ENCODE results near the gene TTLL11.

DNA sequence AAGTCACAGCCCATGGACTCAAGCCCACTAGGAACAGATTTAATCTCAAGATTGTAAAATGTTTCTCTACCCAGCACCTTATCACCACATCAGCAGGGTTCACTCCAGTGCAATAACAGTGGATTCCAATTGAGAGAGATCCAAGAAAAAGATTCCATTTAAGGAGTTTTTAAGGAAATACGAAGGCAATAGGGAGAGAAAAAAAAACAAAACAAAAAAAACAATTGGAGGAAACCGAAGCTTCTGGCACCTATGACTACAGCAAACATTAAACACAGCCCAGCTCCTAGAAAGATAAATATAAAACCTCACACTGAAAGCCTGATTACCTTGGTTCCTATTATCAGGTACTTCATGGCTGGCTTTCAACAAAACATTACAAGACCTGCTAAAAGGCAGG lies 249.0 kb downstream of the TTLL11 start:
- TF ChIP-seq EZH2 (IDR thresholded peaks at IDR 0.05; ENCODE audit: insufficient read depth, poor library complexity, severe bottlenecking), result no peak
- no peak for TF ChIP-seq EZH2phosphoT487 (IDR thresholded peaks at IDR 0.05; ENCODE audit: insufficient read depth, low read depth)
